Stimulated activated naive B cell treated with anti-CD40 and anti-IgM and Interleukin-4, amounts not matched to agents 10 μg/mL and 1 μg/mL and 100 μg/mL, for 72 hours (primary cell): Measurements from ENCODE around the gene PARVB.

Experiments used
- ATAC-seq, 2 donors: fragments of 150-1000 bp; cut with Tn5 transposase; replicated peaks; 2 replicates each; pipeline ENCODE4 v1.10.0; 2021; ENCODE audit warnings: moderate library complexity in 1 of 2
- DNase-seq: peaks from one replicate; pipeline ENCODE4 v3.0.0; 2021
- H3K27ac Mint-ChIP-seq: one replicate; pipeline ENCODE4 v1.8.0; 2022; ENCODE audit warnings: mild to moderate bottlenecking, mixed read lengths
- H3K27me3 Mint-ChIP-seq, 2 donors: one replicate each; pipeline ENCODE4 v1.8.0; 2022; ENCODE audit warnings: mixed read lengths in 2 of 2
- H3K36me3 Mint-ChIP-seq, 2 donors: one replicate each; pipeline ENCODE4 v1.8.0; 2022; ENCODE audit warnings: mixed read lengths in 2 of 2, mild to moderate bottlenecking in 1 of 2
- H3K4me1 Mint-ChIP-seq, 2 donors: one replicate each; pipeline ENCODE4 v1.8.0; 2022; ENCODE audit warnings: mixed read lengths in 2 of 2, mild to moderate bottlenecking in 1 of 2
- H3K4me3 Mint-ChIP-seq, 2 donors: one replicate each; pipeline ENCODE4 v1.8.0; 2022; ENCODE audit warnings: mild to moderate bottlenecking in 2 of 2, mixed read lengths in 2 of 2, moderate library complexity in 1 of 2
- H3K9me3 Mint-ChIP-seq, 2 donors: one replicate each; pipeline ENCODE4 v1.8.0; 2022; ENCODE audit warnings: mixed read lengths in 2 of 2, mild to moderate bottlenecking in 1 of 2

The PARVB gene

GRCh38 chr22:44116331-44116730 is 92.2 kb downstream of the PARVB start:
- no peak for DNase-seq
- peak in 1 of 2 donors; percentile 10 for ATAC-seq
- H3K9me3 Mint-ChIP-seq: peaks cover 0 to 2% of the 10 kb centered on the region in 2 donors
- peak overlapping the region in 1 of 2 donors; percentile 61 for H3K4me3 Mint-ChIP-seq
- peaks cover 39 to 60% of the 10 kb centered on the region in 2 donors for H3K36me3 Mint-ChIP-seq
- H3K27me3 Mint-ChIP-seq: no peaks in the 10 kb centered on the region
- H3K27ac Mint-ChIP-seq: peak overlapping the region; percentile 59
- peaks cover 13 to 14% of the 10 kb centered on the region in 2 donors for H3K4me1 Mint-ChIP-seq

GRCh38 chr22:44116755-44117684 is 92.9 kb downstream of the PARVB start:
- H3K27ac Mint-ChIP-seq: peak overlapping the region; percentile 59
- peaks cover 41 to 57% of the 10 kb centered on the region in 2 donors for H3K36me3 Mint-ChIP-seq
- no peaks in the 10 kb centered on the region for H3K27me3 Mint-ChIP-seq
- H3K4me3 Mint-ChIP-seq: peak overlapping the region in 1 of 2 donors; percentile 61
- DNase-seq: no peak
- H3K4me1 Mint-ChIP-seq: peaks cover 13 to 14% of the 10 kb centered on the region in 2 donors
- ATAC-seq: peak; percentile 71 to 73
- peaks cover 0 to 2% of the 10 kb centered on the region in 2 donors for H3K9me3 Mint-ChIP-seq

GRCh38 chr22:44117746-44118145 is 93.6 kb downstream of the PARVB start:
- Mint-ChIP-seq H3K4me3 (no peak overlapping the region), H3K36me3 (peaks cover 44 to 59% of the 10 kb centered on the region in 2 donors), H3K9me3 (peaks cover 0 to 2% of the 10 kb centered on the region in 2 donors), H3K4me1 (peaks cover 12 to 13% of the 10 kb centered on the region in 2 donors), H3K27ac (no peak overlapping the region), H3K27me3 (no peaks in the 10 kb centered on the region)
- DNase-seq (no peak), ATAC-seq (no peak)

- no peak overlapping the region for H3K4me3 Mint-ChIP-seq
- peaks cover 0 to 2% of the 10 kb centered on the region in 2 donors for H3K9me3 Mint-ChIP-seq
- H3K4me1 Mint-ChIP-seq: peaks cover 13 to 14% of the 10 kb centered on the region in 2 donors
- H3K27ac Mint-ChIP-seq: no peak overlapping the region
- no peaks in the 10 kb centered on the region for H3K27me3 Mint-ChIP-seq
- ATAC-seq (no peak), DNase-seq (no peak)
- H3K36me3 Mint-ChIP-seq: peaks cover 50 to 67% of the 10 kb centered on the region in 2 donors
Observed at GRCh38 chr22:44118645-44119315, 94.7 kb downstream of the PARVB start.

GRCh38 chr22:44119669-44120313 is 95.7 kb downstream of the PARVB start:
- peaks cover 56 to 77% of the 10 kb centered on the region in 2 donors for H3K36me3 Mint-ChIP-seq
- ATAC-seq (no peak), DNase-seq (no peak)
- H3K27me3 Mint-ChIP-seq: no peaks in the 10 kb centered on the region
- no peak overlapping the region for H3K4me3 Mint-ChIP-seq
- peaks cover 0 to 4% of the 10 kb centered on the region in 2 donors for H3K9me3 Mint-ChIP-seq
- peaks cover 13 to 15% of the 10 kb centered on the region in 2 donors for H3K4me1 Mint-ChIP-seq
- no peak overlapping the region for H3K27ac Mint-ChIP-seq

GRCh38 chr22:44120314-44120704 is 96.2 kb downstream of the PARVB start:
- H3K4me3 Mint-ChIP-seq: no peak overlapping the region
- H3K9me3 Mint-ChIP-seq: peaks cover 4 to 8% of the 10 kb centered on the region in 2 donors
- H3K4me1 Mint-ChIP-seq: peaks cover 13 to 15% of the 10 kb centered on the region in 2 donors
- H3K27ac Mint-ChIP-seq: peak overlapping the region; percentile 9
- ATAC-seq: no peak
- DNase-seq: no peak
- H3K27me3 Mint-ChIP-seq: no peaks in the 10 kb centered on the region
- peaks cover 61 to 83% of the 10 kb centered on the region in 2 donors for H3K36me3 Mint-ChIP-seq

- peaks cover 74 to 88% of the 10 kb centered on the region in 2 donors for H3K36me3 Mint-ChIP-seq
- peaks cover 13 to 16% of the 10 kb centered on the region in 2 donors for H3K9me3 Mint-ChIP-seq
Observed at GRCh38 chr22:44125421-44125820, 101.3 kb downstream of the PARVB start.

GRCh38 chr22:44126807-44127206 is 102.7 kb downstream of the PARVB start:
- Mint-ChIP-seq H3K4me1 (peaks cover 15 to 34% of the 10 kb centered on the region in 2 donors), H3K4me3 (no peak overlapping the region), H3K27ac (no peak overlapping the region), H3K9me3 (peaks cover 13 to 16% of the 10 kb centered on the region in 2 donors), H3K27me3 (peaks cover 0 to 7% of the 10 kb centered on the region in 2 donors), H3K36me3 (peaks cover 77 to 92% of the 10 kb centered on the region in 2 donors)
- ATAC-seq (no peak), DNase-seq (no peak)

More at GRCh38 chr22:44125421-44125820, 101.3 kb downstream of the PARVB start:
- H3K4me3 Mint-ChIP-seq: no peak overlapping the region
- H3K27ac Mint-ChIP-seq: peak overlapping the region; percentile 27
- DNase-seq (no peak), ATAC-seq (no peak)
- no peaks in the 10 kb centered on the region for H3K27me3 Mint-ChIP-seq
- H3K4me1 Mint-ChIP-seq: peaks cover 15 to 27% of the 10 kb centered on the region in 2 donors

- Mint-ChIP-seq H3K4me1 (peaks cover 15 to 35% of the 10 kb centered on the region in 2 donors), H3K27me3 (peaks cover 0 to 7% of the 10 kb centered on the region in 2 donors), H3K27ac (peak overlapping the region; percentile 27), H3K36me3 (peaks cover 80 to 93% of the 10 kb centered on the region in 2 donors), H3K4me3 (no peak overlapping the region), H3K9me3 (peaks cover 13 to 16% of the 10 kb centered on the region in 2 donors)
- DNase-seq (no peak), ATAC-seq (peak; percentile 72 to 81)
Observed at GRCh38 chr22:44127356-44127755, 103.3 kb downstream of the PARVB start.

- peaks cover 0 to 7% of the 10 kb centered on the region in 2 donors for H3K27me3 Mint-ChIP-seq
- H3K4me1 Mint-ChIP-seq: peaks cover 15 to 35% of the 10 kb centered on the region in 2 donors
- peaks cover 13 to 16% of the 10 kb centered on the region in 2 donors for H3K9me3 Mint-ChIP-seq
- peak in 1 of 2 donors; percentile 38 for ATAC-seq
- peak overlapping the region; percentile 42 for H3K27ac Mint-ChIP-seq
- peaks cover 84 to 92% of the 10 kb centered on the region in 2 donors for H3K36me3 Mint-ChIP-seq
- no peak for DNase-seq
- no peak overlapping the region for H3K4me3 Mint-ChIP-seq
Observed at GRCh38 chr22:44128958-44129618, 105.0 kb downstream of the PARVB start.

GRCh38 chr22:44129619-44129976 is 105.5 kb downstream of the PARVB start:
- Mint-ChIP-seq H3K27me3 (peaks cover 0 to 7% of the 10 kb centered on the region in 2 donors), H3K27ac (no peak overlapping the region), H3K9me3 (peaks cover 13 to 15% of the 10 kb centered on the region in 2 donors), H3K4me1 (peaks cover 14 to 35% of the 10 kb centered on the region in 2 donors), H3K36me3 (peaks cover 85 to 92% of the 10 kb centered on the region in 2 donors), H3K4me3 (no peak overlapping the region)
- ATAC-seq (no peak), DNase-seq (no peak)

GRCh38 chr22:44130076-44130711 is 106.1 kb downstream of the PARVB start:
- Mint-ChIP-seq H3K4me1 (peaks cover 13 to 35% of the 10 kb centered on the region in 2 donors), H3K27ac (no peak overlapping the region), H3K27me3 (peaks cover 0 to 7% of the 10 kb centered on the region in 2 donors), H3K36me3 (peaks cover 85 to 91% of the 10 kb centered on the region in 2 donors), H3K9me3 (peaks cover 10 to 11% of the 10 kb centered on the region in 2 donors), H3K4me3 (no peak overlapping the region)
- ATAC-seq (no peak), DNase-seq (no peak)

GRCh38 chr22:44131412-44131811 is 107.3 kb downstream of the PARVB start:
- H3K9me3 Mint-ChIP-seq: peaks cover 13 to 14% of the 10 kb centered on the region in 2 donors
- peaks cover 86 to 91% of the 10 kb centered on the region in 2 donors for H3K36me3 Mint-ChIP-seq
- no peak for ATAC-seq
- DNase-seq: no peak
- H3K27ac Mint-ChIP-seq: peak overlapping the region; percentile 45
- H3K4me1 Mint-ChIP-seq: peaks cover 15 to 35% of the 10 kb centered on the region in 2 donors
- peaks cover 0 to 7% of the 10 kb centered on the region in 2 donors for H3K27me3 Mint-ChIP-seq
- no peak overlapping the region for H3K4me3 Mint-ChIP-seq
